Activated CD8-positive, alpha-beta memory T cell treated with anti-CD3 and anti-CD28 coated beads for 1 hour (primary cell): Measurements from ENCODE around the gene PIGP.
A peak's percentile ranks its signal among the peaks of the same experiment; 100 is the strongest.
"Not testable (repeated sequence)": the region's sequence is repeated elsewhere in the genome, so short reads cannot be mapped to it uniquely, and the experiment has no call there.

ENCODE experiments used
- DNase-seq, 2 donors: peaks; one replicate each; pipeline ENCODE4 v3.0.0-alpha.2; 2020; ENCODE audit warnings: low read depth in 1 of 2; ENCODE audit errors: extremely low read depth in 1 of 2

PIGP gene

DNA sequence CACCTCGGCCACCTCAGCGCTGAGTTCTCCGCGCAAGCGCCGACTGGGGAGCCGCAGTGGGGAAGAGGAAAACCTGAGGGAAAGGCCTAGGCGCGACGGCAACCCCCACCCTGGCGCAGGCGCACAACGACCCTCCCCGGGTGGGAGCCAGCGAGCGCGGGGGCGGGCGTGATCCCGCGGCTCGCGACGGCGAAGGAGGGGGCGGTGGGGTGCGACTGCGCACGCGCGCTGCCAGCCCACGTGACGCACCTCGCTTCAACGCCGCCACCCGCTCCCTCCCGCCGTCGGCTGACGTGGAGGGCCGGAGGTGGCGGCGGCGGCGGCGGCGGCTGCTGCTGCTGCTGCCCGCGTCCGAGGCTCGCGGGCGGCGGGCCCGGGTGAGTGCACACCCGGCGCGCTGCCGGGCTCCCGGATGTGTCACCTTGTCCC is at the start of gene PIGP, which contains the start of gene TTC3:
Gene PIGP (minus strand): TSS at position 84 of the 429 bp plus-strand sequence. CDS start 556 bp downstream, outside the sequence.
Gene TTC3 (plus strand): TSS at position 267 of the 429 bp plus-strand sequence. CDS start 14,004 bp downstream, outside the sequence.
- peak; percentile 87 to 97 for DNase-seq

DNA sequence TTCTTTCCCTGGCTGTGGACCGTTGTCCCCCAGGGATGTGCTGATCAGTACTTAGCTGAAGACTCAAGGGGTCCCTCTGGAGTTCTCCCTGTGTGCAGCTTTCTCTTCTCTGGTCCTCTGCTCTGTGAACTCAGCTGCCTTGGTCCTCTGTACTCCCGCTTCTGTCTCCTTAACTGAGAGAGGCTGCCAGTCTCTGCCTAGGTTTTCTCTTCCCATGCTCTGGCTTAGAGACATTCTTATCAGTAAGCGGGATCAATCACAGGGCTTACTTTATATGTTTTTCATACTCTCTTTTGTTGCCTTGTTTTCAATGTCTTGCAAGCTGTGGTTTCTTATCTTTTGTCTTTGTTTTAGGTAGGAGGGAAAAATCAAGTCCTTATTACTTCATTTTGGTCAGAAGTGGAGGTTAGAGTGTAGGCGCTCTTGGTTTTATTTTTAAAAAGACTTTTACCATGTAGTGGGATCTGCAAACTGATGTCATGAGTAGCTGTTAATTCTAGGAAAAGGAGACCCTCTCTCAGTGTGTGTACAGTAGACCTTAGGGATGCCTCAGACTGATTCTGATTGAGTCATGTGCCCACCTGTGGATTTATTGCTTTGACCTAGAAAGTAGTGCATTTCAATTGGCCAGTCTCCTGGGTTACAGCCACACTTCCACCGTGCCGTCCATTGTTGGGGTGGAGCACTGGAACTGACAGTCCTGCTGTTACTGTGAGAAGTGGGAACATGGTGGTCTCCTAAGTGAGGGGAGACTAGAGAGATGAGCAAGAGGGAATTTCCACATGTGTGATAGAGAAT is 46.7 kb upstream of the PIGP start:
- no peak for DNase-seq

DNA sequence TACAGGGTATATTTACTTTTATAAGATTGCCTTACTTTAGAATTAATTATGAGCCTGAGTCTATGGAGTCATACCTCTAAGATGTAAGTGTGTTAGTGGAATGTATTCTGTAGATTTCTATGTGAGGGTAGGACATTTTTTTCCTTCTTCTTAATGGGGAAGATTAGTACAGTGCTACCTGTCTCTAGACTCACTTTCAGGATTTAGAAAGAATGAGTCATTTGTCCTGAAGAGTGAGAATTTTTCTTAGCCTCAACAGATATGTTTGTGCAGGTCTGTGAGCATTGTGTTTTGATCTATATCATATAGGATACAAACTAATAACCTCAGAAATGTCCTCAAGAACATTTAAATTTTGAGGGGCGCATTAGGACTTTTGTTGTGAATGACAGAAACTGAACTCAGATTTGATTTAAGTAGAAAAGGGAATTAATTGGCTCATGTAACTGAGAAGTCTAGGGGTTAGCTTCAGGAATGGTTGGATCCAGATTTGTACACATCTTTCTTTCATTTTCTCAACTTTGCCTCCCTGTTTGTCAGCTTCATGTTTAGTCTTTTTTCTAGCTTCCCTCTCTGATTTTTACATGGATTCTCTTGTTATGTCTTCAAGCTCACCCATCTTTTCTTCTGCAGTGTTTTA is 45.4 kb upstream of the PIGP start:
- no peak for DNase-seq

DNA sequence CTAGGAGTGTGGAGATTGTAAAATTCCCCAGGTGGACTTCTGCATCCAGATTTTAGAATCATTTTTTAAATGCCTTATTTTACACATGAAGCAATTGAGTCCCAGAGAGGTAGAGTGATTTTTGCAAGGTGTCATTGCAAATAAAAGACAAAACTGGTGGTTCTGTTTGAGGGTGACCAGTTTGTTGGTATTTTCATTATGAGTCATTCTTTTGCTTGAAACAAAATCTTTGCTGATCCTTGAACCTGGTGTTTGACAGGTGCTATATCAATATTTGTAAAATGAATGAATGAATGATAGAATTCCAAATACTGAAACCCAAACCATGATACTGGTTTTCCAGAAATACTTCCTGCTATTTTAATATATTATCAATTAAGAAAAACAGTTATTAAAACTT is 44.3 kb upstream of the PIGP start:
- no peak for DNase-seq

DNA sequence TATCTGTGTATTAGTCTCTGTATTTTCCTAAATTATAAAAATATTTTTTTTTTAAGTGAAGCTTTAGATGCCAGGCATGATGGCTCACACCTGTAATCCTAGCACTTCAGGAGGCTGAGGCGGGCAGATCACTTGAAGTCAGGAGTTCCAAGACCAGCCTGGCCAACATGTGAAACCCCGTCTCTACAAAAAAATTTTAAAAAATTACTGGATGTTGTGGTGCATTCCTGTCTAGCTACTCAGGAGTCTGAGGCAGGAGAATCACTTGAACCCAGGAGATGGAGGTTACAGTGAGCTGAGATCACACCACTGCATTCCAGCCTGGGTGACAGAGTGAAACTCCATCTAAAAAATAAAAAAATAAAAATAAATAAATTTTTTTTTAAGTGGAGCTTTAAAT is 43.6 kb upstream of the PIGP start:
- not testable (repeated sequence) for DNase-seq

DNA sequence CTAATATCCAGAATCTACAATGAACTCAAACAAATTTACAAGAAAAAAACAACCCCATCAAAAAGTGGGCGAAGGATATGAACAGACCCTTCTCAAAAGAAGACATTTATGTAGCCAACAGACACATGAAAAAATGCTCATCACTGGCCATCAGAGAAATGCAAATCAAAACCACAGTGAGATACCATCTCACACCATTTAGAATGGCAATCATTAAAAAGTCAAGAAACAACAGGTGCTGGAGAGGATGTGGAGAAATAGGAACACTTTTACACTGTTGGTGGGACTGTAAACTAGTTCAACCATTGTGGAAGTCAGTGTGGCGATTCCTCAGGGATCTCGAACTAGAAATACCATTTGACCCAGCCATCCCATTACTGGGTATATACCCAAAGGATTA is 41.4 kb upstream of the PIGP start:
- DNase-seq, result not testable (repeated sequence)

DNA sequence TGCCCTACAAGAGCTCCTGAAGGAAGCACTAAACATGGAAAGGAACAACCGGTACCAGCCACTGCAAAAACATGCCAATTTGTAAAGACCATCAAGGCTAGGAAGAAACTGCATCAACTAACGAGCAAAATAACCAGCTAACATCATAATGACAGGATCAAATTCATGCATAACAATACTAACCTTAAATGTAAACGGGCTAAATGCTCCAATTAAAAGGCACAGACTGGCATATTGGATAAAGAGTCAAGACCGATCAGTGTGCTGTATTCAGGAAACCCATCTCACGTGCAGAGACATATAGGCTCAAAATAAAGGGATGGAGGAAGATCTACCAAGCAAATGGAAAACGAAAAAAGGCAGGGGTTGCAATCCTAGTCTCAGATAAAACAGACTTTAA is 38.2 kb upstream of the PIGP start:
- DNase-seq, result not testable (repeated sequence)

DNA sequence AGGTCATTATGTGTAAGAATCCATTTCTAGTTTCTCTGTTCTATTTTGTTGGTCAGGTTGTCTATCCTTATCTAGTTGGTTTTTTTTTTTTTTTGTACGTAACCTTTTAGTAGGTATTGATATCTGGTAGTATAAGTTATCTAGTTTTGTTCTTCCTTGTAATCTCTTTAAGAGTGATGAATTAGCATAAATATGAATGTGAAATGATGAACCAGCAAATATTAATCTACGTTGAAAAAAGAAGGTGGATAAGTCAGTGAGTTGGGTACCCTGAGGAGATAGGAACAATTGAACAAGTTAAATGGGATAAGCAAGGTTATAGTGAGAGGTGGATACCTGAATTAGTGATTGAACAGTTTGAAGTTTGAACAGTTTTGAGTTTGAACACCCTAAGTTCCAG is 34.1 kb upstream of the PIGP start:
- DNase-seq, result no peak

DNA sequence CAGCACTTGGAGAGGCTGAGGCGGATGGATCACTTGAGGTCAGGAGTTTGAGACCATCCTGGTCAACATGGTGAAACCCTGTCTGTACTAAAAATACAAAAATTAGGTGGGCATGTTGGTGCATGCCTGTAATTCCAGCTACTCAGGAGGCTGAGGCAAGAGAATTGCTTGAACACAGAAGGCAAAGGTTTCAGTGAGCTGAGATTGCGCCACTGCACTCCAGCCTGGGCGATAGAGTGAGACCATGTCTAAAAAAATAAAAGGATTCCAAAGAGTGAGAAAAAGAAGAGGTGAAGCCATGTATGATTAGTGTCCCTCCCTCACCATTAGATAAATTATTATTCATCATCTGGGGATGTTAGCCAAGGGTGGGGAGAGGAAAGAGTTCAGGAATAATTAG is 29.9 kb upstream of the PIGP start:
- DNase-seq, result not testable (repeated sequence)

DNA sequence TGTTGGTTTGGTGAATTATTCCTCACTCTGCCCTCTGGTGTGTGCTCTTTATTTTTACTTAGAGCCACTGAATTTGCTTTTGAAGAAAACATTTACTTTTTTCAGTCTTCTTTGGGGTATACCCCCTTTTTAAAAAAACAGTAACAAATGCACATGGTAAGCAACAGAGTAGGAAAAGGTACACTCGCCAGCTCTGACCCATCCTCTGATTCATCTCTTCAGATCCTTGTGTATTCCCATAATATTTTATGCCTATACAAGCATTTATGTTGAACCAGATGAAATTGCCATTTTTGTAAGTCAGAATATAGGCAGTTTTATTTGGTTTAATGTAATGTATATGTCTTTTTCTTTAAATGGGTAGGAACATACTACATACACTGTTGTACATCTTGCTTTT is 28.5 kb upstream of the PIGP start:
- no peak for DNase-seq

DNA sequence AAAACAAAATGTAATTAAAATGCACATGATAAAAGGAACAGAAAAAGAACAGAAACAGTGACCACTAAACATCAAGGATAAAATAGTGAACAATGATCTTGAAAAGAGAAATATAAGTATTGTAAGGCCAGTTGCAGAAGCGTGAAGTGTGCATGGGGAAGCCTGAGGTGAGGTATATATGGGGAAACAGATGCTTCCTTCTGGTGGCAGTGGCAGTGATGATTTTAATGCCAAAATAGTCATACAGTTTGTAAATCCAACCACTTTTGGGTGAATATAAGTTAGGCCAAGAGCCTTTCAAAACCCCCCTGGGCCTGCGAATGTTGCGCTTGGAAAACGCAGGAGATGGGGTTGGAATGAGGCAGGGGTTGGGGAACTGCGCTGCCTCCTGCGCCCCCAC is 27.4 kb upstream of the PIGP start:
- no peak for DNase-seq

DNA sequence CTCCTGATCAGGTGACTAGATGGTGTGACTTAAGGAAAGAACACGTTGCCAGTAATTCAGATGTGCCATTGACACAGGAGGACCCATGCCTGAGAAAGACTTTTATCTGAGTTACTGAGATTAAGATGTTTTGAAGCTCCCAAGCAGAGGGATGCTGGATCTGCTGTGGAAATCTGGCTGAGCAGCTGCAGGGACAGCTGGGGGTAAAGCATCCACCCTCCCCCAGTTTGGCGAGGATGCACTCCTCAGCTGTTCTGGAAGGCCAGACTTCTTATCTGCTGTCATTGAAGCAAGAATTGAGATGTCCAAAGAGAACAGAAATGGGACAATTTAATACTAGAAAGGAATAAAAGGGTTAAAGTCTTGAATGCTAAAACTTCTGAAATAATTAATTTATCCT is 25.9 kb upstream of the PIGP start:
- no peak for DNase-seq

DNA sequence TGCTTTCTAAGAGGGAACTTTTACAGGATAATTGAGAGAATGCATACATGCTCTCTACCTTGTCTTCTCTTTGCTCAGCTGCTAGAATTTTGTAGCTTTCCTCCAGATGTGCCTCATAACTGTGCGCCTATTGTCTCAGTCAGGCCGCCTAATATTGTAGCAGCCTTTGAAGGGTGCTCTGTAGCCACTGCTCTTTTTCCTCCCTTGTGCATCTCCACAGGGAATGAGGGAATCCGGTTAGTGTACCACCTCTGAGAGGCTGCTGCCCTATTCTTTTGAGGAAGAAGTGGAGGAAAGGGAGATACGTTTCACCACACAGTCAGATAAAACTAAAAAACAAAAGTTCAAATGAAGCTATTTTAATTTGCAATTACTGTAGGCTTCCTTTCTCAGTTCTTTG is 22.9 kb upstream of the PIGP start:
- DNase-seq, result no peak

DNA sequence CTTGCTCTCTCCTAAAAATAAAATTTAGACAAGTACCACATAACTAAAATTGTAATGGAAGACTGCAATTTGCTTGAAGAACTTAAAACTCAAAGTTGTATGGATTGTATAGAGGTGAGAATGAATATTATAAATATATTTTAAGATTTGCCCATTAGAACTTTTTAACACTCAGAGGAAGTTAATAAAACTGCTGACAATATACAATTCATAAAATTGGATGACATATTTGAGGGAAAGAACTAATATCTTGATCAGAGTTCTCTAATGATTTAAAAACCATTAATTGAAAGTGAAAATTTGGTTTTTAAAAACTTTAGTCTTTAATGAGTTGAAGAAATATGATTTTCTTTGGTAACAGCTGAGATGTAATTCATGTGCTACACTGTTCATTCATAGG is 21.1 kb upstream of the PIGP start:
- DNase-seq, result no peak

DNA sequence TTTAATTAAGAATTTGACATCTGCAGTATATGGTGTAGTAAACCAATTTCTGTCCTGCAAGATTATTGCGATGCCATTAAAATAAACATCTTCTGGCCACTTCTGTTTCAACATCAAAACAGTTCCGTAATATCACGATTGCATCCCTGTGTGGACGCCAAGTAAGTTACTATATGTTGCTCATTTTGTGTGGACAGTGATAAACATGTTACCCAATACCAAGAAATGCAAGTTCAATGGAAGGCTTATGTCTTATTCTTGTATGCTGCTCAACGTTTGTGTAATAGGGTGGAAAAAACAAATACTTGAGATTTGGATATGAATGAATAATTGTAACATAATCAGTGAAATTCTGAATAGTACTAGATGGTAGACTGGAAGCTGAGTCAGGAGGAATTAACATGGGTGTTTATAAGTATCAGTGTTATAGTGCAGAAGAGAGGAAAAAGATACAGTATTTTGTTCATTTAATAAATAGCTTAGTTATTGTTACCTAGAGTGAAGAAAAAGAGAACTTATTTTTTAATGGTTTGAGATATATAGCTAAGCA is 15.4 kb upstream of the PIGP start:
- DNase-seq, result no peak

DNA sequence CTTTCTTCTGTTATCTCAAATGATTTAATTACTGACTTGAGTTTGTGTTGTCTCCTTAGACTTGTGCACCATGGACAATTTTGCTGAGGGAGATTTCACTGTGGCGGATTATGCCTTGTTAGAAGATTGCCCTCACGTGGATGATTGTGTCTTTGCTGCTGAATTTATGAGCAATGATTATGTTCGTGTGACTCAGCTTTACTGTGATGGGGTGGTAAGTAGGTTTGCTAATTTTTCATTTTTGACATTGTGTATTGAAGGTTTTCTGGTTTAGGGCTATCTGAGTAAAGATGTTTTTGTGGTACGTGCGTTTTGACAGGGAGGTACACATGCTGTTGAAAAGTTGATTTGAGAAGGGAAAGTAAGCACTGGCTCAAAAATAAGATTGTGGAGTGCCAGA is 14.3 kb upstream of the PIGP start:
- no peak for DNase-seq

DNA sequence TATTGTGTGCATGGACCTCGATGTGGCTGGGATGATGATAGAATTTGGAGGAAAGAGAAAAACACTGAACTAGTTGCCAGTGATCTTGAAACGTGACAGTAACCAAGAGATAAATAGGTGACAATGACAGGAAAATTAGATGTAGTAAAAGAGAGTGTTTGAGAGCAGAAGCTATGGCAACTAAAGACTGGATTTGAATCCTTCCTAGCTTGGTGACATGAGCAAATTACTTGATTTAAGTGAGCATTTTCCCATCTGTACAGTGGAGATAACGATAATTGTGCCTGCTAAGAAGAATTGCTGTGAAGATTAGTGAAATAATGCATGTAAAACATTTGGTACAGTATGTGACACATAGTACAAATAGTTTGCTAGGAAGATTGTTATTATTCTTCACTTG is 12.9 kb upstream of the PIGP start:
- no peak for DNase-seq

DNA sequence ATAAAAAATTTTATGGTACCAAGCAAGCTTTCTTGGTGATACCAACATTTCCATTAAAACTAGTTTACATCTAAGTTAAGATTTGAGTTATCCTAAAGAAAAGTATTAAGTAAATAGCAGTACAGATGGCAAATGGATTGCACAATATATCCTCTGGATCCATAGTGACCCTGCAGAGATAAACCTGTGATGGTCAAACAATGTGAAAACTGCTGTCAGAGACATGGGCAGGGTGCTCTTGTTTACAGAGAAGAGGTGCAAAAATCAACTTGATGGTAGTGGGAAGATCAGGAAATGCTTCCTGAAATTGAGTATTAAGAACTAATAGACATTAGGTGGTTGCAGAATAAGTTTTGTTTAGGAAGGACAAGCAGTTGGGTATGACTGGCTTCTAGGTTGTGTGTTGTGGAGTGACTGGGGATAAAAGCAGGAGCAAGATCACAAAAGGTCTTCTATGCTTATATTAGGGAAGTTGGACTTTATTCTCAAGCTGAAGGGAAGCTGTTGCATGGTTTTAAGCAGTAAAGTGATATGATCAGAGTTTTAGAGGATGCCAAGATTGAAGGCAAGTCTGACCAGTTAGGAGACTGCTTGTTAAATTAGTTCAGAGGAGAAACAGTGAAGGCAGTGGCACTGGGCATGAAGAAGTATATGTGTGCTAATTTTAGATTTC is 10.1 kb upstream of the PIGP start:
- DNase-seq, result no peak

DNA sequence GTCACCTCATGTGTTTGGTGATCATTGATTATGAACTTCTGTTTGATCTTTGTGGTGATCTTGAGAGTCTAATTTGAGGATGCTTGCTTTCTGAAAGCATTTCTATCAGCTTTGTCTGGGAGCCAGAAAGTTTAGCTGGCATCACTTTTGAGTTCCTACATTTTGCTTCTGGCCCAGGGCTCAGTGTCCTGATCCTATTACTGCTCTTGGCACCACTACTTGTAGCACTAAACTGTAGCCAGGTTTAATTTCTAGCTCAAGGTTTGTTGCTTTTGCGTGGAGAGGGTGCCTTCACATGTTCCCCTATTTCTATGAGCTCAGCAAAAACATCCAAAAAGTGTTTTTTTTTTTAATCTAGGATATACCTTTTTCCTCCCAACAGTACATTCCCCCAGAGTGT is 9.5 kb upstream of the PIGP start:
- DNase-seq, result no peak

DNA sequence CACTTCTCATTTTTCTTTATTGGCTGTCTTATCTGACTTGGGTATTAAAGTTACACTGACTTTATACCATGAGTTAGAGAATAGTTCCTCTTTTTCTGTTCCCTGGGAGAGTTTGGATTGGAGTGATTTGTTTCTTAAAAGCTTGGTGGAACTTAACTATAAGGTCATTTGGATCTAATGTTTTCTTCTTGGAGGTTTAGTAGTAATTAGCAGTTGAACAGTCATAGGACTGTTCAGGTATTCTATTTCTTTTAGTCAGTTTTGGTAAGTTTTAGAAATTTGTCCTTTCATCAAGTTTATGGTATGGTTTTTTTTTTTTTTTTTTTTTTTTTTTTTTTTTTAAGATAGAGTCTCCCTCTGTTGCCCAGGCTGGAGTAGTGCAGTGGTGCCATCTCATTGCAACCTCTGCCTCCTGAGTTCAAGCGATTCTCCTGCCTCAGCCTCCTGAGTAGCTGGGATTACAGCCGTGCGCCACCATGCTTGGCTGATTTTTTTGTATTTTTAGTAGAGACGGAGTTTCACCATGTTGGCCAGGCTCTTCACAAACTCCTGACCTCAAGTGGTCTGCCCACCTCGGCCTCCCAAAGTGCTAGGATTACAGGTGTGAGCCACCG is 6.4 kb upstream of the PIGP start:
- DNase-seq, result no peak

DNA sequence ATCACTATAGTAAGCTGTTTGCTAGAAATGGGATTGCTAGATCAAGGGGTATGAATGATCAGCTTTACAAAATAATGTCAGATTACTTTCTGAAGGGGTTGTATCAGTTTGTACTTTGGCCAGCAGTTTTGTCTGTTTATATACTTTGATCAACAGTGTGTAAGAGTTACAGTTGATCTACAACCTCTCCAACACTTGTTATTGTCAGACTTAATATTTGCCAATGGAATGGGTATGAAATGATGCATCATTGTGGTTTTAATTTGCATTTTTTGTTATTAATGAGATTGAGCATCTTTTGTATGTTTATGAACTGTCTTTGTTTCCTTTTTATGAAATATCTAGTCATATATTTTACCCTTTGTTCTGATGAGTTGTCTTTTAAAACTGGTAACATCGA is 4.5 kb upstream of the PIGP start:
- no peak for DNase-seq
